ENCODE results near the gene PINLYP.

GRCh38 chr19:43618921-43619261 lies 43.3 kb downstream of the PINLYP start:
- TF ChIP-seq POLR2A (IDR thresholded peaks at IDR 0.05), result no peak
- TF ChIP-seq, protein P1, sequence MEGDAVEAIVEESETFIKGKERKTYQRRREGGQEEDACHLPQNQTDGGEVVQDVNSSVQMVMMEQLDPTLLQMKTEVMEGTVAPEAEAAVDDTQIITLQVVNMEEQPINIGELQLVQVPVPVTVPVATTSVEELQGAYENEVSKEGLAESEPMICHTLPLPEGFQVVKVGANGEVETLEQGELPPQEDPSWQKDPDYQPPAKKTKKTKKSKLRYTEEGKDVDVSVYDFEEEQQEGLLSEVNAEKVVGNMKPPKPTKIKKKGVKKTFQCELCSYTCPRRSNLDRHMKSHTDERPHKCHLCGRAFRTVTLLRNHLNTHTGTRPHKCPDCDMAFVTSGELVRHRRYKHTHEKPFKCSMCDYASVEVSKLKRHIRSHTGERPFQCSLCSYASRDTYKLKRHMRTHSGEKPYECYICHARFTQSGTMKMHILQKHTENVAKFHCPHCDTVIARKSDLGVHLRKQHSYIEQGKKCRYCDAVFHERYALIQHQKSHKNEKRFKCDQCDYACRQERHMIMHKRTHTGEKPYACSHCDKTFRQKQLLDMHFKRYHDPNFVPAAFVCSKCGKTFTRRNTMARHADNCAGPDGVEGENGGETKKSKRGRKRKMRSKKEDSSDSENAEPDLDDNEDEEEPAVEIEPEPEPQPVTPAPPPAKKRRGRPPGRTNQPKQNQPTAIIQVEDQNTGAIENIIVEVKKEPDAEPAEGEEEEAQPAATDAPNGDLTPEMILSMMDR (IDR thresholded peaks at IDR 0.05), result no peak

Data from right lobe of liver (tissue), 4 donors.